ENCODE results near the gene UMAD1. TPM values are rescaled to one million over a fixed set of nuclear protein-coding genes. Genes with fewer than 3 reads are reported as not detected.

Gene UMAD1
- total RNA-seq, 4 donors from 2014 or later, result 39.4 to 46.4 (median 44.0) TPM

DNA sequence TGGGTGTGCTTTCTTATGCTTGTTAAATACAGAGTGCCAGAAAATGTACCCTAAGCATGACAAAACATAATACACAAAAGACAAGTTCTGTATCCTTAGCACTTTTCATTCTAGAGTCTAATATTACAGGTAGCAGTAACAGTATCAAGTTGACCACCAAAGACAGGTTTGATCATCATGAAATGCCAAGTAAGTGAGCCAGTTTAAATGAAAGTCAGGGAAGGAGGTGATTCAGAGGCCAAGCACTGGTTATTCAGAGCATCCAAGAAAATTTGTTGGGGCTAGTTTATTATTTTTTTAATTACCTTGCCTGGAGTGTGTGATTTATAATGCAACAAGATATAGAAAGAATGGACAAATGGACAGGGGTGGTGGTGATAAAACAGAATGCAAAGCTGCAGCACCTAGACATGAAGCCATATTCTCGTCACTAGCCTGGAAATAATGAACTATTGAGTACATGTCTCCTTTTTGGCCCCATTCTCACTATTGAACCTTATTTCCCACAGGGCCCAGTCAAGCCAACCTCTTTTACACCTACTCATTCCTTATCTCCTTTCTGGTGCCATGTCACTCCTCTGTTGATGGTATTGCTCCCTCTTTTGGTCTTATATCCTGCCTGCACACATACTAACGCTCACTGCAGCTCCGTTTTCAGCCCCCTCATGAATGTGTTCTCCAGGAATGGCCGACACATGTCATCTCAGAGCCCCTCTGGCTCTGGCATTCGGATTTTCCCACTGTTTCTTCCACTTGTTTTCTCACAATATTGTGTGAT is 249.4 kb downstream of the UMAD1 start:
- no peaks in the 10 kb centered on the region for H3K9me3 ChIP-seq
- no peak overlapping the region for H3K4me3 ChIP-seq (replicated peaks in 1 of 3)
- H3K27me3 ChIP-seq, result no peaks in the 10 kb centered on the region
- 97% methylated on average over 5 of the region's 5 CpGs for WGBS, 2 donors
- no peaks in the 10 kb centered on the region for H3K36me3 ChIP-seq
- no peak for DNase-seq
- intact Hi-C loops (cut with DNase I), result no loop called here
- no peak overlapping the region for H3K27ac ChIP-seq
- no peaks in the 10 kb centered on the region for H3K4me1 ChIP-seq
- TF ChIP-seq CTCF (IDR thresholded peaks at IDR 0.05), result no peak
- no peak for TF ChIP-seq POLR2A (IDR thresholded peaks at IDR 0.05)

DNA sequence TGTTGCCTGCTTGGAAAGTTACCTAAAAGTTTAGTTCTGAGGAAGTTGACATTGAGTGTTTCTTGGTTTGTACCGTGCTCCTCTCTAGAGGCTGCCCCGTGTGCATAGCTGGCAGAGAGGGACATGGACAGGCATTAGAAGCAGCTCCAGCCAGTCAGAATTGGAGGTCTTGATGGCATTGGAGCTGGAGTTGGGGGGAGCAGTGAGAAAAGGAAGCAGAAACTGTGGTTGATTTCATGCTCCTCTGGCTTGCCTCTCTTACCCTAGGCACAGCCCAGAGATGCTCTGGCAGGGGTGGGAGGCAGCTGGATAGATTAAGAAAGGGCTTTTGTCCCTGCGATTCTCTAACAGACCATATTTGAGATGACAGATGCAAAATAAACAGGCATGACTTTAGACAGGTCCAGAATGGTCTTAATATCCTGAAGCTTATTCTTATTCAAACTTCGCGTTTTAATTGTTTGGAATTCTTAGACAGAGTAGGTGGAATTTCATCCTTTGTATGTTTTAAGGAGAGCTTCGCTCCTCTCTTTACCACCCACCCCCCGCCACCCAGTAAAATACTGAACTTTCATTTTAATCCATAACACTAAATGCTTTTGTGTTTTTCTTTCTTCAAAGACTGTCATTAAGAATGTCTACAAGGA is 254.6 kb downstream of the UMAD1 start:
- Histone ChIP-seq H3K27me3 (no peaks in the 10 kb centered on the region), H3K9me3 (no peaks in the 10 kb centered on the region), H3K4me1 (no peaks in the 10 kb centered on the region), H3K27ac (no peak overlapping the region), H3K4me3 (replicated peaks in 1 of 3) (no peak overlapping the region), H3K36me3 (no peaks in the 10 kb centered on the region)
- 80 to 83% methylated on average over 7 of the region's 7 CpGs for WGBS, 2 donors
- intact Hi-C loops (cut with DNase I), result no loop called here
- no peak for DNase-seq
- no peak for TF ChIP-seq CTCF (IDR thresholded peaks at IDR 0.05)
- TF ChIP-seq POLR2A (IDR thresholded peaks at IDR 0.05), result no peak

GRCh38 chr7:7895754-7896153 is 255.2 kb downstream of the UMAD1 start:
- no peak overlapping the region for H3K27ac ChIP-seq

DNA sequence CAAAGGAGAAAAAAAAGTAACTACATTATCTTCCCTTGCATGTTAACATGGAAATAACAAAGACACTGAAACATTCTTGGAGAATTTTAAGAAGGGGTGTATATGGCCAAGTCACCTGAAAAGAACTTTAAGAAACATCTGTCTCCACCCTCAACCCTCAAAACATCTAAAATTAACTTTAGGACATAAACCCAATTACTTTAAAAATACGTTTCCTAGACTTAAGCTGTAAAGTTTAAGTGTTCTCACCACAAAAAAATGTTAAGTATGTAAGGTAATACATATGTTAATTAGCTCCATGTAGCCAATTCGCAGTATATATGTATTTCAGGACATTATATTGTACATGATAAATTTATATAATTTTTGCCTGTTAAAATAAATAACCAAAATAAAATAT is 257.0 kb downstream of the UMAD1 start:
- 91% methylated on average over 2 of the region's 2 CpGs for WGBS, 2 donors
- DNase-seq, result no peak
- Histone ChIP-seq H3K9me3 (no peaks in the 10 kb centered on the region), H3K4me1 (no peaks in the 10 kb centered on the region), H3K36me3 (no peaks in the 10 kb centered on the region), H3K4me3 (replicated peaks in 1 of 3) (no peak overlapping the region), H3K27ac (no peak overlapping the region), H3K27me3 (no peaks in the 10 kb centered on the region)
- intact Hi-C loops (cut with DNase I), result no loop called here
- no peak for TF ChIP-seq CTCF (IDR thresholded peaks at IDR 0.05)
- TF ChIP-seq POLR2A (IDR thresholded peaks at IDR 0.05), result no peak

More at GRCh38 chr7:7895754-7896153, 255.2 kb downstream of the UMAD1 start:
- no peaks in the 10 kb centered on the region for H3K9me3 ChIP-seq
- TF ChIP-seq POLR2A (IDR thresholded peaks at IDR 0.05) (no peak), CTCF (IDR thresholded peaks at IDR 0.05) (no peak)
- intact Hi-C loops (cut with DNase I), result no loop called here
- WGBS, 2 donors, result 89 to 93% methylated on average over 4 of the region's 4 CpGs
- H3K27me3 ChIP-seq, result no peaks in the 10 kb centered on the region
- H3K4me1 ChIP-seq, result no peaks in the 10 kb centered on the region
- no peaks in the 10 kb centered on the region for H3K36me3 ChIP-seq
- H3K4me3 ChIP-seq (replicated peaks in 1 of 3), result no peak overlapping the region
- DNase-seq, result no peak

- intact Hi-C loops (cut with DNase I), result no loop called here
- no peak for DNase-seq
- WGBS, 2 donors, result 77 to 89% methylated on average over 4 of the region's 4 CpGs
- Histone ChIP-seq H3K9me3 (no peaks in the 10 kb centered on the region), H3K27ac (no peak overlapping the region), H3K27me3 (no peaks in the 10 kb centered on the region), H3K4me1 (no peaks in the 10 kb centered on the region), H3K4me3 (replicated peaks in 1 of 3) (no peak overlapping the region), H3K36me3 (no peaks in the 10 kb centered on the region)
- TF ChIP-seq CTCF (IDR thresholded peaks at IDR 0.05) (no peak), POLR2A (IDR thresholded peaks at IDR 0.05) (no peak)
These were observed 257.5 kb downstream of the UMAD1 start for GRCh38 chr7:7897949-7898515.

Measured in thyroid gland (tissue), 4 donors.